Measurements from ENCODE around the gene RANGRF.

RANGRF gene

GRCh38 chr17:8284126-8284525, 4.3 kb upstream of the RANGRF start:
- TF ChIP-seq YY1 (IDR thresholded peaks at IDR 0.05; ENCODE audit: low read depth) (no peak), TAF1 (IDR thresholded peaks at IDR 0.05; ENCODE audit: low read depth) (no peak), EP300 (IDR thresholded peaks at IDR 0.05; ENCODE audit: borderline replicate concordance) (no peak), USF1 (IDR thresholded peaks at IDR 0.05) (no peak)

GRCh38 chr17:8285270-8286181, 2.9 kb upstream of the RANGRF start:
- no peak for TF ChIP-seq RAD21 (IDR thresholded peaks at IDR 0.05; ENCODE audit: low read depth)
- TF ChIP-seq YY1 (IDR thresholded peaks at IDR 0.05; ENCODE audit: low read depth) = no peak
- TF ChIP-seq TEAD4 (IDR thresholded peaks at IDR 0.05) = no peak
- no peak for TF ChIP-seq TAF1 (IDR thresholded peaks at IDR 0.05; ENCODE audit: low read depth)

GRCh38 chr17:8287651-8288335, 677 bp upstream of the RANGRF start:
- TF ChIP-seq TEAD4 (IDR thresholded peaks at IDR 0.05) (no peak), TAF1 (IDR thresholded peaks at IDR 0.05; ENCODE audit: low read depth) (no peak), USF1 (IDR thresholded peaks at IDR 0.05) (no peak), CREB1 (IDR thresholded peaks at IDR 0.05; ENCODE audit: low read depth) (no peak), RAD21 (IDR thresholded peaks at IDR 0.05; ENCODE audit: low read depth) (no peak), REST (IDR thresholded peaks at IDR 0.05; ENCODE audit: low read depth) (no peak), NFIC (IDR thresholded peaks at IDR 0.05) (no peak), YY1 (IDR thresholded peaks at IDR 0.05; ENCODE audit: low read depth) (no peak), ZBTB7A (IDR thresholded peaks at IDR 0.05; ENCODE audit: low read depth) (no peak), EGR1 (IDR thresholded peaks at IDR 0.05) (no peak), MAX (IDR thresholded peaks at IDR 0.05) (no peak), EP300 (IDR thresholded peaks at IDR 0.05; ENCODE audit: borderline replicate concordance) (no peak), FOXM1 (IDR thresholded peaks at IDR 0.05; ENCODE audit: borderline replicate concordance, low read depth) (no peak), CEBPB (IDR thresholded peaks at IDR 0.05) (no peak), TCF12 (IDR thresholded peaks at IDR 0.05; ENCODE audit: low read depth) (no peak)

GRCh38 chr17:8289103-8289397, 580 bp downstream of the RANGRF start:
- no peak for TF ChIP-seq YY1 (IDR thresholded peaks at IDR 0.05; ENCODE audit: low read depth)
- no peak for TF ChIP-seq CREB1 (IDR thresholded peaks at IDR 0.05; ENCODE audit: low read depth)
- no peak for TF ChIP-seq USF1 (IDR thresholded peaks at IDR 0.05)
- TF ChIP-seq TEAD4 (IDR thresholded peaks at IDR 0.05) = no peak
- TF ChIP-seq MAX (IDR thresholded peaks at IDR 0.05) = no peak
- no peak for TF ChIP-seq NFIC (IDR thresholded peaks at IDR 0.05)
- no peak for TF ChIP-seq RAD21 (IDR thresholded peaks at IDR 0.05; ENCODE audit: low read depth)
- TF ChIP-seq EGR1 (IDR thresholded peaks at IDR 0.05) = no peak
- TF ChIP-seq EP300 (IDR thresholded peaks at IDR 0.05; ENCODE audit: borderline replicate concordance) = no peak
- no peak for TF ChIP-seq TAF1 (IDR thresholded peaks at IDR 0.05; ENCODE audit: low read depth)
- TF ChIP-seq TCF12 (IDR thresholded peaks at IDR 0.05; ENCODE audit: low read depth) = no peak
- TF ChIP-seq CEBPB (IDR thresholded peaks at IDR 0.05) = no peak
- no peak for TF ChIP-seq ZBTB7A (IDR thresholded peaks at IDR 0.05; ENCODE audit: low read depth)
- TF ChIP-seq REST (IDR thresholded peaks at IDR 0.05; ENCODE audit: low read depth) = no peak
- TF ChIP-seq FOXM1 (IDR thresholded peaks at IDR 0.05; ENCODE audit: borderline replicate concordance, low read depth) = no peak

- TF ChIP-seq USF1 (IDR thresholded peaks at IDR 0.05) = no peak
Measured at GRCh38 chr17:8290043-8290442, 1.6 kb downstream of the RANGRF start.
